IPS-18a (cell line): ENCODE data around the gene CENPA.
"Not testable (repeated sequence)": the region's sequence is repeated elsewhere in the genome, so short reads cannot be mapped to it uniquely, and the experiment has no call there.

ENCODE experiments used
- H3K27ac ChIP-seq: one replicate; pipeline ENCODE4 v1.5.1; 2013; ENCODE audit warnings: low read length
- H3K27me3 ChIP-seq: one replicate; pipeline ENCODE4 v1.6.1; 2013; ENCODE audit warnings: mild to moderate bottlenecking, low read length; ENCODE audit not compliant: control insufficient read depth, insufficient read depth
- H3K36me3 ChIP-seq: one replicate; pipeline ENCODE4 v1.6.1; 2013; ENCODE audit warnings: low read depth, low read length; ENCODE audit not compliant: control insufficient read depth
- H3K4me1 ChIP-seq: one replicate; pipeline ENCODE4 v1.6.1; 2013; ENCODE audit warnings: low read depth, low read length; ENCODE audit not compliant: control insufficient read depth
- H3K4me3 ChIP-seq: one replicate; pipeline ENCODE4 v1.5.1; 2013; ENCODE audit warnings: low read length
- H3K9ac ChIP-seq: one replicate; pipeline ENCODE4 v1.6.1; 2013; ENCODE audit warnings: mild to moderate bottlenecking, low read length, moderate library complexity
- H3K9me3 ChIP-seq: one replicate; pipeline ENCODE4 v1.6.1; 2013; ENCODE audit warnings: low read depth, low read length; ENCODE audit not compliant: control insufficient read depth

The CENPA gene

DNA sequence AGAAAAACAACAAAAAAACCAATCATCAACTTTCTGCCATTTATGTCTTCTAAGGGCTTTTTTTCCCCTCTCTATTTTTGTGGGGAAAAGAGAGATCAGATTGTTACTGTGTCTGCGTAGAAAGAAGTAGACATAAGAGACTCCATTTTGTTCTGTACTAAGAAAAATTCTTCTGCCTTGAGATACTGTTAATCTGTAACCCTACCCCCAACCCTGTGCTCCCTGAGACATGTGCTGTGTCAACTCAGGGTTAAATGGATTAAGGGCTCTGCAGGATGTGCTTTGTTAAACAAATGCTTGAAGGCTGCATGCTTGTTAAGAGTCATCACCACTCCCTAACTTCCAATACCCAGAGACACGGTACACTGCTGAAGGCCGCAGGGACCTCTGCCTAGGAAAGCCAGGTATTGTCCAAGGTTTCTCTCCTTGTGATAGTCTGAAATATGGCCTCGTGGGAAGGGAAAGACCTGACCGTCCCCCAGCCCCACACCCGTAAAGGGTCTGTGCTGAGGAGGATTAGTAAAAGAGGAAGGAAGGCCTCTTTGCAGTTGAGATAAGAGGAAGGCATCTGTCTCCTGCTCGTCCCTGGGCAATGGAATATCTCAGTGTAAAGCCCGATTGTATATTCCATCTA is 36.0 kb upstream of the CENPA start:
- Histone ChIP-seq H3K4me1 (peaks cover 14% of the 10 kb centered on the region), H3K9ac (peak overlapping the region; percentile 50), H3K27me3 (peaks cover 40% of the 10 kb centered on the region), H3K4me3 (peak overlapping the region; percentile 35)
- not testable (repeated sequence) for H3K9me3 ChIP-seq, H3K36me3 ChIP-seq, H3K27ac ChIP-seq

DNA sequence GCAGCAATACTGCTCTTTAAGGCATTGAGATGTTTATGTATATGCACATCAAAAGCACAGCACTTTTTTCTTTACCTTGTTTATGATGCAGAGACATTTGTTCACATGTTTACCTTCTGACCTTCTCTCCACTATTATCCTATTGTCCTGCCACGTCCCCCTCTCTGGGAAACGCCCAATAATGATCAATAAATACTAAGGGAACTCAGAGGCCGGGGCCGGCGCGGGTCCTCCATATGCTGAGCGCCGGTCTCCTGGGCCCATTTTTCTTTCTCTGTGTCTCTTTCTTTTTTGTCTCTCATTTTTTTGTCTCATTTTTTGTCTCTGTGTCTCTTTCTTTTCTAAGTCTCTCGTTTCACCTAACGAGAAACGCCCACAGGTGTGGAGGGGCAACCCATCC is 35.4 kb upstream of the CENPA start:
- Histone ChIP-seq H3K27me3 (peaks cover 40% of the 10 kb centered on the region), H3K4me3 (peak overlapping the region; percentile 35), H3K4me1 (peaks cover 19% of the 10 kb centered on the region), H3K9ac (peak overlapping the region; percentile 50)
- not testable (repeated sequence) for H3K27ac ChIP-seq, H3K36me3 ChIP-seq, H3K9me3 ChIP-seq

DNA sequence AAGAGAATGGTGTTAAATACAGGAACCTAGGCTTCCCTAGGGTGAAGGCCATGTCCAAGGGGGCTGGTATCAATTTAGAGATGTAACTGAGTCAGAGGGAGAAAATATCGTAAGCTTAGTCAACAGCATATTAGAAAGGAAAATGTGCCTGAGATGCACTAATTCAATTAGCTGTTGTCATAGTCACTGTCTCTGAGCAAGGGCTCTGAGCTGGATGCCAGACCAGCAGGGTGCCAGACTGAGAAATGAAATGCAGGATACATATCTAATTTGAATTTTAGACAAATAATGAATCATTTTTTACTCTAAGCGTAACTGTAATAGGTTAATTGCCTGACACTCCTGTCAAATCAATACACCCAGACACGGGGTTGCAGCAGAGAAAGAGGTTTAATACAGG is 33.2 kb upstream of the CENPA start:
- no peaks in the 10 kb centered on the region for H3K9me3 ChIP-seq
- no peaks in the 10 kb centered on the region for H3K36me3 ChIP-seq
- H3K4me1 ChIP-seq: peaks cover 29% of the 10 kb centered on the region
- no peak overlapping the region for H3K9ac ChIP-seq
- peaks cover 33% of the 10 kb centered on the region for H3K27me3 ChIP-seq
- H3K4me3 ChIP-seq: no peak overlapping the region
- no peak overlapping the region for H3K27ac ChIP-seq

DNA sequence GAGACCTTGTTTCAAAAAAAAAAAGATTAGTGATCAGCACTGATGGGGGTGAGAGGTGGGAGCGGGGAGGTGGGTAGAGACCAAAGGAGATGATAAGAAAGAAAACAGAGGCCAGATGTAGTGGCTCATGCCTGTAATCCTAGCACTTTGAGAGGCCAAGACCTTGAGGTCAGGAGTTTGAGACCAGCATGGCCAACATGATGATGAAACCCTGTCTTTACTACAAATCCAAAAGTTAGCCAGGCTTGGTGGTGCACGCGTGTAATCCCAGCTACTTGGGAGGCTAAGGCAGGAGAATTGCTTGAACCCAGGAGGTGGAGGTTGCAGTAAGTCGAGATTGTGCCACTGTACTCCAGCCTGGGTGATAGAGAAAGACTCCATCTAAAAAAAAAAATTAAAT is 31.3 kb upstream of the CENPA start:
- Histone ChIP-seq H3K9ac (no peak overlapping the region), H3K9me3 (no peaks in the 10 kb centered on the region), H3K27ac (no peak overlapping the region), H3K4me1 (peaks cover 29% of the 10 kb centered on the region), H3K4me3 (no peak overlapping the region), H3K36me3 (no peaks in the 10 kb centered on the region), H3K27me3 (peaks cover 25% of the 10 kb centered on the region)

DNA sequence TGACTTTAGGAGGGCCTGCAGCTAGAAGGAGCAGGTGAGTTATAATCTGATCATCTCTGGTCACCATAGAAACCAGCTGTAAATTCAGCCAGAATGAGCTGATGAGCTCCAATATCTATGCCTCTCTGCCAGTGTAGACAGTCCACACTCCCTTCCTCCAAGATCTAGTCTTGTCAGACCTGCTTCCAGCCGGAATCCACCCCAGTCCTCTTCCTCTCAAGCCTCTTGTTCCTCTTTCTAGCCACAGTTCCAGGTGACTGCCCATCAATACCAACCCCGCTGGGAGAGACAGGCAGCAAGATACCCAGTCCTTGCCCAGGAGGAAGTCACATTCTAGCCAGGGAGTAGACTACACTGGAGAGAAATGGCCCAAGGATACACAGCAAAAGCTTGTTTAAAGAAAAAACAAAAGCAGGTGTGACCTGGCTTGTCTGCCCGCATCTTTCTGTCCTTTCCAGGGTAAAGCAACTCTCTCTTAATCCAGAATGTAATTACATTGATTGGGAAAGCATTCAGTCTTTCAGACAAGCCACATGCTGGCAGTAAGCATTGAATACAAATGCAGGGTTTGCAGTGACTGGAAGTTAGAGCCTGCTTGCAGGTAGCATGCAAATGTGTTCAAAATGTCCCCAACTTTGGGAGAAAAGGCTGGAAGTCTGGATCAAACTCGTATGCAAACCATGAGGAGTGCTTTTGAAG is 30.7 kb upstream of the CENPA start:
- H3K4me1 ChIP-seq: peaks cover 29% of the 10 kb centered on the region
- no peak overlapping the region for H3K9ac ChIP-seq
- H3K36me3 ChIP-seq: no peaks in the 10 kb centered on the region
- peaks cover 25% of the 10 kb centered on the region for H3K27me3 ChIP-seq
- no peaks in the 10 kb centered on the region for H3K9me3 ChIP-seq
- no peak overlapping the region for H3K4me3 ChIP-seq
- H3K27ac ChIP-seq: no peak overlapping the region

DNA sequence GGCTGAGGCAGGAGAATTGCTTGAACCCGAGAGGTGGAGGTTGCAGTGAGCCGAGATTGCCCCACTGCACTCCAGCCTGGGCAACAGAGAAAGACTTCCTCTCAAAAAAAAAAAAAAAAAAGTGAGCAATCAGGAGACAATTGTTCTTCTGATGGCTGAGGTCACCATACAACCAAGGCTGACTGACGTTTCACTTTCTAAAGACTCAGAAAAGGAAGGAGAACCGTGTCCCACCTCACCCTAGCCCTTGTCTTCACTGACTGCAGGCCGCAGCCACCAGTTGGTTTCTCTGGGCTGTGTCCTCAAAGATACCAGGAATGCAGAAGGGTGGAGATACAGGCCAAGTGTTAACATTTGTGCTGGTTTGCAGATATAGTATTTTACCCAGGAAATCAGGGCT is 29.5 kb upstream of the CENPA start:
- Histone ChIP-seq H3K27ac (no peak overlapping the region), H3K9me3 (no peaks in the 10 kb centered on the region), H3K9ac (no peak overlapping the region), H3K4me3 (no peak overlapping the region), H3K27me3 (peaks cover 18% of the 10 kb centered on the region), H3K36me3 (no peaks in the 10 kb centered on the region), H3K4me1 (peaks cover 22% of the 10 kb centered on the region)

DNA sequence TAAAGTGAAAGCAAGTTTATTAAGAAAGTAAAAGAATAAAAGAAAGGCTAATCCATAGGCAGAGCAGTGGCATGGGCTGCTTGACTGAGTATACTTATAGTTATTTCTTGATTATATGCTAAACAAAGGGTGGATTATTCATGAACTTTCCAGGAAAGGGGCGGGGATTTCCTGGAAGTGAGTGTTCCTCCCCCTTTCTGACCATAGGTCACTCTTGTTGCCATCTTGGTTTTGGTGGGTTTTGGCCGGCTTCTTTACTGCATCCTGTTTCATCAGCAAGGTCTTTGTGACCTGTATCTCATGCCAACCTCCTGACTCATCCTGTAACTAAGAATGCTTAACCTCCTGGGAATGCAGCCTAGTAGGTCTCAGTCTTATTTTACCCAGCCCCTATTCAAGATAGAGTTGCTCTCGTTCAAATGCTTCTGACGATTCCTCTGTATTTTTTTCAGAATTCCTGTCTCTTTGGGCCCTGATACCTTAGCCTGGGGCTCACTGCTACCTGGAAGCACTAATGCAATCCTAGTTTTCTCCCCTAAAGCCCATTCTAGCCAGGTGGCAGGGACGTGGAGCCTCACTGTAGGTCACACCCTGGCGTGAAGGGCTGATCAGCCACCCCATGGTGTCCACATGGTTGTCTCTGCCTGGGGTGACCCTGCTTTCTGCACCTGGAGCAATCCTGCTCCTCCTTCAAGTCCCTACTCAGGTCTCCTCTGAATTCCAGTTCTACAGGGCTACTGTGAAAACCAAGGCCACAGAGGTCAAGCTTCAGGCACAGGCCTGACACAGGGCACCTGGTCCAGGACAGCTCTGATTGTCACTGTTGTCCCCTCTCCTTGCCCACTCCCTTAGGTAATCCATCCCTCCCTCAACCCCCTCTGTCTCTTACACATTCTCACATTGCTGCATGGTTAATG is 27.7 kb upstream of the CENPA start:
- Histone ChIP-seq H3K9me3 (no peaks in the 10 kb centered on the region), H3K27ac (no peak overlapping the region), H3K36me3 (no peaks in the 10 kb centered on the region), H3K4me1 (peaks cover 17% of the 10 kb centered on the region), H3K27me3 (no peaks in the 10 kb centered on the region), H3K4me3 (no peak overlapping the region), H3K9ac (no peak overlapping the region)

DNA sequence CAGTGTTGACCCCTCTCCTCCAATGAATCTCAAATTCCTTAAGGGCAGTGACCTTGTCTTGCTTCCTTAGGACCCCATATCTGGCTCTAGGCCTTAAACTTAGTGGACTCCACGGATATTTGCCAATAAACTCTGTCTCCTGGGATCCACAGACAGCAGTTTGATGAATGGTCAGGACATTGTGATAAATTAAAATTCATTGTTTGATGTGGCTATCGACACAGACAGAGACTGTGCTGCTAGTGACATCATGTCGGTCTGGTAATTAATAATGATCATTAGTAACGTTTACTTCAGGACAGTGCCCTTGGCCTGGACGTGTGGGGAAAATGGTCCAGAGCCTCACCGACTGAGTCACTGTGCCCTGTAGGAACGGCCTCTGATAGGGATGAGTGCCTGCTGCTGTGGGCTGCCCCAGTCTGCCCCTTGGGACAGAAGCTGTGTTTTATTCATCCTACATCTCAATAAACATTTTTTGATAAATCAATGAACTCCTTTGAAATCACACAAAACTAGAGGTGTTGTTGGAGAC is 27.0 kb upstream of the CENPA start:
- peaks cover 17% of the 10 kb centered on the region for H3K4me1 ChIP-seq
- no peaks in the 10 kb centered on the region for H3K9me3 ChIP-seq
- no peak overlapping the region for H3K4me3 ChIP-seq
- no peaks in the 10 kb centered on the region for H3K36me3 ChIP-seq
- no peak overlapping the region for H3K27ac ChIP-seq
- no peak overlapping the region for H3K9ac ChIP-seq
- no peaks in the 10 kb centered on the region for H3K27me3 ChIP-seq

DNA sequence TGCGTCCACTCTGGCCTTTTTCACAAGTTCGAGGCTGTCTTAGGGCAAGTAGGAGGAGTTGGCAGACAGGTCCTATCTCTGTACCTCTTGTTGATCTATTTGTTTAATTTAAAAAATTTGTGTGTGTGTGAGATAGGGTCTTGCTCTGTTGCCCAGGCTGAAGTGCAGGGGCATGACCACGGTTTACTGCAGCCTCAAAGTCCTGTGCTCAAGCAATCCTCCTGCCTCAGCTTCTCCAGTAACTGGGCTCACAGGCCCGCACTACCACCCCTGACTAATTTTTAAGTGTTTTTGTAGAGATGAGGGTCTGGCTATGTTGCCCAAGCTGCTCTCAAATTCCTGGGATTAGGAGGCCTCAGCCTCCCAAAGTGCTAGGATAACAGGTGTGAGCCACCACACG is 26.0 kb upstream of the CENPA start:
- H3K36me3 ChIP-seq: no peaks in the 10 kb centered on the region

DNA sequence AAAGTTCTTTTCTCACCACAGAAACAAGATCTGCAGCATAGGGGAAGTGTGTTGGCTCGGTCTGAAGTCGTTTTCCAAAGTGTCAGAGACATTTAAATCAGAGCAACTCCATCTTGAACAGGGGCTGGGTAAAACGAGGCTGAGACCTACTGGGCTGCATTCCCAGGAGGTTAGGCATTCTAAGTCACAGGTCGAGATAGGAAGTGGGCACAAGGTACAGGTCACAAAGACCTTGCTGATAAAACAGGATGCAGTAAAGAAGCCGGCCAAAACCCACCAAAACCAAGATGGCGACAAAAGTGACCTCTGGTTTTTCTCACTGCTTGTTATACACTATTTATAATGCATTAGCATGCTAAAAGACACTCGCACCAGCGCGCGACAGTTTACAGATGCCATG is 24.9 kb upstream of the CENPA start:
- H3K36me3 ChIP-seq, H3K4me1 ChIP-seq, H3K9me3 ChIP-seq, H3K4me3 ChIP-seq, H3K27me3 ChIP-seq, H3K27ac ChIP-seq, H3K9ac ChIP-seq: not testable (repeated sequence)

More for the DNA sequence above, 26.0 kb upstream of the CENPA start:
- Histone ChIP-seq H3K9me3 (no peaks in the 10 kb centered on the region), H3K27me3 (peaks cover 5% of the 10 kb centered on the region), H3K27ac (no peak overlapping the region), H3K4me1 (peaks cover 16% of the 10 kb centered on the region), H3K4me3 (no peak overlapping the region), H3K9ac (no peak overlapping the region)

DNA sequence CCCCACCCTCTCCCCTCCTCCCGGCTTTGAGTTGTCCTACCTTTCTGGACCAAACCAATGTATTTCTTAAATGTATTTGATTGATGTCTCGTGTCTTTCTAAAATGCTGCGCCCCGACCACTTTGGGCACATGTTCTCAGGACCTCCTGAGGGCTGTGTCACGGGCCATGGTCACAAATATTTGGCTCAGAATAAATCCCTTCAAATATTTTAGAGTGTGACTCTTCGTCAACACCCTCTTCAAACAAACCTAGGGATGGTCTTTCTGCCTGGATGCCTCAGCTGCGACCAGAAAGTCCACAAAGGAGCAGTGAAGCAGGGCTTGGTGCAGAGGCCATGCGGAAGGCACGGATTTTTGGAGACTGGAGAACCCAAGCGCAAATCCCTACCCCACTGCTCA is 22.8 kb upstream of the CENPA start:
- peaks cover 4% of the 10 kb centered on the region for H3K4me1 ChIP-seq
- H3K27ac ChIP-seq: no peak overlapping the region
- no peak overlapping the region for H3K9ac ChIP-seq
- no peak overlapping the region for H3K4me3 ChIP-seq
- no peaks in the 10 kb centered on the region for H3K36me3 ChIP-seq
- H3K27me3 ChIP-seq: peaks cover 10% of the 10 kb centered on the region
- no peaks in the 10 kb centered on the region for H3K9me3 ChIP-seq
